Lower leg skin (tissue), 4 donors: ENCODE results near the gene KCNT2. TPM values are rescaled to one million over a fixed set of nuclear protein-coding genes. Genes with fewer than 3 reads are reported as not detected.
"Not testable (repeated sequence)": the region's sequence is repeated elsewhere in the genome, so short reads cannot be mapped to it uniquely, and the experiment has no call there.

Experiments
- DNase-seq, 2 donors: peaks; one replicate each; pipeline ENCODE4 v3.0.0-alpha.2; 2019; ENCODE audit warnings: low spot score in 2 of 2
- H3K4me3 ChIP-seq: fragments of 200-600 bp; sonication (generic); 2 replicates; pipeline ENCODE4 v1.5.1; 2017; ENCODE audit warnings: mild to moderate bottlenecking, low read depth; ENCODE audit not compliant: poor library complexity, severe bottlenecking
- POLR2A ChIP-seq, 2 donors: fragments of 450-650 bp; IDR thresholded peaks; one replicate each; pipeline ENCODE4 v1.6.1; 2016 to 2017; ENCODE audit warnings: antibody characterized with exemption in 2 of 2, mild to moderate bottlenecking in 1 of 2, moderate library complexity in 1 of 2
- WGBS, 2 donors: methylation state at CpG; one replicate each; pipeline ENCODE4 v1.1.5; 2018; 5-methylcytosine and 5-hydroxymethylcytosine counted together
- intact Hi-C: fragments of 100-400 bp; cut with DNase I; formaldehyde crosslinking; loops from one replicate; pipeline ENCODE4 v1.15.0; 2023; ENCODE audit warnings: low total_unique reads
- total RNA-seq, 4 donors: library from RNA; depleted of rRNA; stranded (reverse); fragments of >200 nt; gene quantifications; one replicate each; pipeline ENCODE4 v1.1.0, GENCODE V29; 2016
- TF ChIP-seq, protein P1 (sequence below), 3 donors: fragments of 450-650 bp; IDR thresholded peaks; one replicate each; pipeline ENCODE4 v1.5.1; 2016; ENCODE audit warnings: antibody characterized with exemption in 3 of 3, mild to moderate bottlenecking in 3 of 3, moderate library complexity in 2 of 3

Gene KCNT2
- total RNA-seq, 4 donors from 2014 or later = 0.34 to 0.97 (median 0.79) TPM

- DNase-seq = no peak
- H3K4me3 ChIP-seq = no peak overlapping the region
- TF ChIP-seq, protein P1, sequence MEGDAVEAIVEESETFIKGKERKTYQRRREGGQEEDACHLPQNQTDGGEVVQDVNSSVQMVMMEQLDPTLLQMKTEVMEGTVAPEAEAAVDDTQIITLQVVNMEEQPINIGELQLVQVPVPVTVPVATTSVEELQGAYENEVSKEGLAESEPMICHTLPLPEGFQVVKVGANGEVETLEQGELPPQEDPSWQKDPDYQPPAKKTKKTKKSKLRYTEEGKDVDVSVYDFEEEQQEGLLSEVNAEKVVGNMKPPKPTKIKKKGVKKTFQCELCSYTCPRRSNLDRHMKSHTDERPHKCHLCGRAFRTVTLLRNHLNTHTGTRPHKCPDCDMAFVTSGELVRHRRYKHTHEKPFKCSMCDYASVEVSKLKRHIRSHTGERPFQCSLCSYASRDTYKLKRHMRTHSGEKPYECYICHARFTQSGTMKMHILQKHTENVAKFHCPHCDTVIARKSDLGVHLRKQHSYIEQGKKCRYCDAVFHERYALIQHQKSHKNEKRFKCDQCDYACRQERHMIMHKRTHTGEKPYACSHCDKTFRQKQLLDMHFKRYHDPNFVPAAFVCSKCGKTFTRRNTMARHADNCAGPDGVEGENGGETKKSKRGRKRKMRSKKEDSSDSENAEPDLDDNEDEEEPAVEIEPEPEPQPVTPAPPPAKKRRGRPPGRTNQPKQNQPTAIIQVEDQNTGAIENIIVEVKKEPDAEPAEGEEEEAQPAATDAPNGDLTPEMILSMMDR (IDR thresholded peaks at IDR 0.05) = no peak
- WGBS, 2 donors = 83% methylated on average over 6 of the region's 6 CpGs
- intact Hi-C loops = no loop called here
These were observed 336.9 kb downstream of the KCNT2 start for GRCh38 chr1:196271212-196271947.

- H3K4me3 ChIP-seq, DNase-seq, intact Hi-C loops: not testable (repeated sequence)
- WGBS, 2 donors = 93 to 94% methylated on average over 4 of the region's 4 CpGs
These were observed 345.2 kb downstream of the KCNT2 start for GRCh38 chr1:196263086-196263485.

GRCh38 chr1:196260270-196260669 lies 348.0 kb downstream of the KCNT2 start:
- intact Hi-C loops = no loop called here
- TF ChIP-seq, protein P1 (IDR thresholded peaks at IDR 0.05) = no peak
- TF ChIP-seq POLR2A (IDR thresholded peaks at IDR 0.05) = no peak
- no peak for DNase-seq
- no peak overlapping the region for H3K4me3 ChIP-seq

- 56 to 63% methylated on average over 2 of the region's 2 CpGs for WGBS, 2 donors
- no peak overlapping the region for H3K4me3 ChIP-seq
- TF ChIP-seq, protein P1 (IDR thresholded peaks at IDR 0.05) = no peak
- TF ChIP-seq POLR2A (IDR thresholded peaks at IDR 0.05) = no peak
These were observed 348.9 kb downstream of the KCNT2 start for GRCh38 chr1:196259316-196259715.

DNA sequence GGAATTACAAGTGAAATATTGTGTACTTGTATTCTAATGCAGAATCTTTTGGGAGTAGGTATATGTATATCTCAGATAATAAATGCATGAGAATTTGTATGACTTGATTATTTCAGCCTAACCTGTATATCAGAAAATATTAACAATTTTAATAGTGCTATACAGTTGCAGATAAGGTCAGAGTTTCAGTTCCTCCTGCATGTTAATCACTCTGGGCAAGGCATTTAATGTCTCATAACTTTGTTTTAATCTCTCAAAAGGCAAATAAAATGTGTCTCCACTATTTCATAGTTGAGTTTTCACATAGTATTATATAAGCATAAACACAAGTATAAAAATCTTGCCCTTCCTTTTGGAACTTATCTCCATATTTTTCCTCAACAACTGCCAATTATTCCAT lies 352.5 kb downstream of the KCNT2 start:
- no peak for TF ChIP-seq POLR2A (IDR thresholded peaks at IDR 0.05)
- TF ChIP-seq, protein P1 (IDR thresholded peaks at IDR 0.05) = no peak
- intact Hi-C loops = no loop called here
- H3K4me3 ChIP-seq = no peak overlapping the region
- no peak for DNase-seq

More at GRCh38 chr1:196259316-196259715, 348.9 kb downstream of the KCNT2 start:
- DNase-seq = no peak
- intact Hi-C loops = no loop called here

DNA sequence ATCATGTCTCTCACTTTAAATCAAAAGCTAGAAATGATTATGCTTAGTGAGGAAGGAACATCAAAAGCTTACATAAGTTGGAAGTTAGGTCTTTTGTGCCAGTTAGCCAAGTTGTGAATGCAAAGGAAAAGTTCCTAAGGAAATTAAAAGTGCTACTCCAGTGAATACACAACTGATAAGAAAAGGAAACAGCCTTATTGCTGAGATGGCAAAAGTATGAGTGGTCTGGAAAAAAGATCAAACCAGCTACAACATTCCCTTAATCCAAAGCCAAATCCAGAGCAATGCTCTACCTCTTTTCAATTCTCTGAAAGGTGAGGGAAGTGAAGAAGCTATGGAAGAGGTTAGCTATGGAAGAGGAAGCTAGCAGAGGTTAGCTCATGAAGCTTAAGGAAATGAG lies 378.7 kb downstream of the KCNT2 start:
- TF ChIP-seq, protein P1 (IDR thresholded peaks at IDR 0.05) = no peak
- TF ChIP-seq POLR2A (IDR thresholded peaks at IDR 0.05) = no peak
- DNase-seq = no peak
- H3K4me3 ChIP-seq = no peak overlapping the region
- intact Hi-C loops = no loop called here
